B cell (primary cell): Measurements from ENCODE around the gene HOXA11. TPM values are rescaled to one million over a fixed set of nuclear protein-coding genes. Genes with fewer than 3 reads are reported as not detected.

Source experiments
- ATAC-seq: fragments of 200-7000 bp; cut with Tn5 transposase; one replicate; pipeline ENCODE4 v1.10.0; 2021; ENCODE audit warnings: low read depth, mild to moderate bottlenecking, moderate number of reproducible peaks, moderate library complexity
- CTCF ChIA-PET: fragments of 350-600 bp; sonication (Branson Sonifier 250); formaldehyde crosslinking; loops from one replicate; lab custom pipeline; 2021; ENCODE audit warnings: antibody characterized with exemption, inconsistent platforms; lab: Charles Lee
- POLR2A ChIA-PET: fragments of 350-600 bp; sonication (Branson Sonifier 250); formaldehyde crosslinking; loops from one replicate; lab custom pipeline; 2021; ENCODE audit warnings: antibody characterized with exemption; lab: Charles Lee
- DNase-seq: peaks from one replicate; pipeline ENCODE4 v3.0.0; 2013
- H2AFZ ChIP-seq: 2 replicates; pipeline ENCODE4 v1.6.1; 2012; ENCODE audit warnings: mild to moderate bottlenecking, low read depth, low read length; ENCODE audit not compliant: insufficient read depth, poor library complexity, severe bottlenecking
- H3K27ac ChIP-seq, 2 donors: 1 replicate in 1 of 2; 2 replicates in 1 of 2; pipeline ENCODE4 v1.5.1; 2012 to 2013; ENCODE audit warnings: low read length in 2 of 2, mild to moderate bottlenecking in 2 of 2, moderate library complexity in 1 of 2
- H3K27me3 ChIP-seq, 4 experiments: fragments of 200-600 bp in 1 of 4; sonication (generic) in 1 of 4; replicated peaks in 1 of 4; 1 replicate in 2 of 4; 2 replicates in 2 of 4; pipeline versions ENCODE4 v1.6.1 to v1.7.0; 2013 to 2016; ENCODE audit warnings: low read length in 3 of 4, mild to moderate bottlenecking in 2 of 4, mixed read lengths in 1 of 4, moderate library complexity in 1 of 4; ENCODE audit not compliant: insufficient read depth in 4 of 4, control insufficient read depth in 3 of 4; ENCODE audit errors: control extremely low read depth in 1 of 4
- H3K36me3 ChIP-seq, 2 experiments: replicated peaks in 1 of 2; 1 replicate in 1 of 2; 2 replicates in 1 of 2; pipeline versions ENCODE4 v1.6.1 to v1.7.1; 2013; ENCODE audit warnings: low read length in 1 of 2; ENCODE audit not compliant: insufficient read depth in 2 of 2, control insufficient read depth in 1 of 2; ENCODE audit errors: control extremely low read depth in 1 of 2, extremely low read depth in 1 of 2
- H3K4me1 ChIP-seq, 2 donors: fragments of 200-600 bp in 1 of 2; sonication (generic) in 1 of 2; 1 replicate in 1 of 2; 2 replicates in 1 of 2; pipeline versions ENCODE4 v1.5.1 to v1.6.1; 2013 to 2017; ENCODE audit warnings: low read length in 2 of 2; ENCODE audit not compliant: control insufficient read depth in 2 of 2, insufficient read depth in 2 of 2
- H3K4me2 ChIP-seq: replicated peaks from 2 replicates; pipeline ENCODE3; 2012; ENCODE audit warnings: mild to moderate bottlenecking, low read depth, low read length; ENCODE audit not compliant: poor library complexity, severe bottlenecking
- H3K4me3 ChIP-seq, 5 experiments: fragments of 200-600 bp in 1 of 5; sonication (generic) in 1 of 5; 1 replicate in 3 of 5; 2 replicates in 2 of 5; pipeline versions ENCODE4 v1.5.1 to v1.7.0; 2011 to 2016; ENCODE audit warnings: low read length in 4 of 5, mild to moderate bottlenecking in 4 of 5, low read depth in 2 of 5, control low read depth in 1 of 5, moderate library complexity in 1 of 5; ENCODE audit not compliant: insufficient read depth in 1 of 5; ENCODE audit errors: control extremely low read depth in 1 of 5, extremely low read depth in 1 of 5
- H3K79me2 ChIP-seq: fragments of 200-600 bp; sonication (generic); one replicate; pipeline ENCODE4 v1.6.0; 2016; ENCODE audit warnings: low read length; ENCODE audit not compliant: control insufficient read depth, insufficient read depth
- H3K9ac ChIP-seq: fragments of 200-600 bp; sonication (generic); 2 replicates; pipeline ENCODE4 v1.6.1; 2017; ENCODE audit warnings: mild to moderate bottlenecking, low read length, moderate library complexity
- H3K9me3 ChIP-seq, 3 donors: one replicate each; pipeline versions ENCODE4 v1.6.1 to v1.7.1; 2013; ENCODE audit warnings: low read length in 2 of 3; ENCODE audit not compliant: control insufficient read depth in 2 of 3, insufficient read depth in 1 of 3; ENCODE audit errors: control extremely low read depth in 1 of 3
- H4K20me1 ChIP-seq: 2 replicates; pipeline ENCODE4 v1.6.0; 2012; ENCODE audit warnings: mild to moderate bottlenecking, low read length; ENCODE audit not compliant: insufficient read depth, control insufficient read depth, poor library complexity, severe bottlenecking
- H3K27ac Mint-ChIP-seq: one replicate; pipeline ENCODE4 v1.8.0; 2021; ENCODE audit warnings: mixed read lengths
- H3K27me3 Mint-ChIP-seq: one replicate; pipeline ENCODE4 v1.8.0; 2021; ENCODE audit warnings: mixed read lengths
- H3K4me1 Mint-ChIP-seq: one replicate; pipeline ENCODE4 v1.8.0; 2021; ENCODE audit warnings: mixed read lengths
- H3K4me3 Mint-ChIP-seq: one replicate; pipeline ENCODE4 v1.8.0; 2021; ENCODE audit warnings: mixed read lengths
- H3K9me3 Mint-ChIP-seq: one replicate; pipeline ENCODE4 v1.8.0; 2022; ENCODE audit warnings: mixed read lengths; ENCODE audit not compliant: insufficient read depth
- CTCF ChIP-seq: fragments of 200-600 bp; IDR thresholded peaks from one replicate; pipeline ENCODE4 v1.8.0; 2022; ENCODE audit warnings: antibody characterized with exemption, mild to moderate bottlenecking
- EZH2 ChIP-seq: IDR thresholded peaks from 2 replicates; pipeline ENCODE4 v1.6.1; 2012; ENCODE audit warnings: borderline replicate concordance, low read depth, mild to moderate bottlenecking, moderate library complexity, low read length; ENCODE audit not compliant: insufficient read depth, poor library complexity, severe bottlenecking
- WGBS: methylation state at CpG from one replicate; pipeline ENCODE4 v1.1.5; 2013; ENCODE audit warnings: missing lambda C conversion rate; ENCODE audit not compliant: insufficient coverage; 5-methylcytosine and 5-hydroxymethylcytosine counted together
- intact Hi-C: fragments of 100-400 bp; cut with micrococcal nuclease; formaldehyde crosslinking; loops from one replicate; pipeline ENCODE4 v1.10.0; 2022
- polyA plus RNA-seq: library from polyadenylated mRNA; depleted of rRNA; stranded (reverse); fragments of >200 nt; gene quantifications from 2 replicates; pipeline ENCODE4 v1.2.3, GENCODE V29; 2012
- total RNA-seq, 2 donors: library from RNA; stranded (reverse); fragments of 120-200 nt in 1 of 2; gene quantifications; 1 replicate in 1 of 2; 2 replicates in 1 of 2; pipeline versions ENCODE4 v1.2.3 to v1.2.4, GENCODE V29; 2013 to 2022

The HOXA11 gene
- total and polyA plus RNA-seq, 2 donors (not counting 1 experiment from before 2014, with no cell fraction given): not detected

DNA sequence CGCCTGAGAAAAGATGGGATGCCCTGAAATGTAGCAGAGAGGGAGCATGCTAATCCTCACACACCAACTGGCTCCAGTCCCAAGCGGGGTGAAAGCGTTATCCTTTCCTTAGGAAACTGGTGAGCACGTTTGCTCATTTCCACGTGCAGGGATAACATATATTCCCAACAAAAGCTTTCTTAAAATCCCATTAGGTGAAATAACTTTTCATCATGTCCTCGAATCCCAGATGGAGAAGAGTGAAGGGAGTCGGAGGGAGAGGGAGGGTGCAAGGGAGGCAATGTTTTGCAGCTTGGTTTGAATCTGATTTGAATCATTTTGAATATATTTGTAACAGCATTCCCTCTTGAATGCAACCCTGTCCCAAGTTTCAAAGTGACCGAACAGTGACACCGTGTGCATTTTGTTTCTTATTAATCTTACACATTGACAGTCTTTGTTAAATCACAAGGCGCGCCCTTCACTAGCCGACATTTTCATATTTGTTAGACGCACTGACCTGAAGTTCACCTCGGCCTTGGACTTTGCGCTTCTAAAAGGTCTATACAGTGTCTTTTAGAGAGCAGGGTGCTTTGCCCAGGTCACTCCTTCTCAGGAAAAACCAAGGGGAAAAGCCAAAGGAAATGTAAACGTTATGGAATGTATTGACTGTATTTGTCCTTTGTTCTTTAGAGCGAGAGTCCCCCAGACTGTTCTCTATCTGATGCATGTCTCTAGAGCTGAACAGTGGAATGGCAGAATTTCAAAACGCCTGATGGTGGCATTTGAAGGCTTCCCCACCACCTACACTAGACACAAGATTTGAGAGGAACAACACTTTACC lies 51.4 kb downstream of the HOXA11 start:
- no peak overlapping the region for H3K27ac Mint-ChIP-seq
- Histone ChIP-seq H3K4me1 (no peaks in the 10 kb centered on the region), H4K20me1 (no peaks in the 10 kb centered on the region), H3K9me3 (peaks cover 0 to 13% (median 0%) of the 10 kb centered on the region in 3 donors), H3K27ac (no peak overlapping the region), H3K36me3 (no peaks in the 10 kb centered on the region), H3K9ac (no peak overlapping the region), H3K4me3 (no peak overlapping the region), H3K27me3 (peaks cover 0 to 29% (median 14%) of the 10 kb centered on the region in 4 experiments), H3K79me2 (no peaks in the 10 kb centered on the region), H2AFZ (no peak overlapping the region), H3K4me2 (no peak overlapping the region)
- ChIA-PET CTCF (no interaction called here), POLR2A (no interaction called here)
- ATAC-seq (no peak), DNase-seq (no peak)
- no peaks in the 10 kb centered on the region for H3K4me1 Mint-ChIP-seq
- H3K27me3 Mint-ChIP-seq: peaks cover 65% of the 10 kb centered on the region
- peaks cover 2% of the 10 kb centered on the region for H3K9me3 Mint-ChIP-seq
- TF ChIP-seq CTCF (no peak), EZH2 (no peak)
- 93% methylated on average over 11 of the region's 18 CpGs for WGBS
- no peak overlapping the region for H3K4me3 Mint-ChIP-seq
- intact Hi-C loops: no loop called here

DNA sequence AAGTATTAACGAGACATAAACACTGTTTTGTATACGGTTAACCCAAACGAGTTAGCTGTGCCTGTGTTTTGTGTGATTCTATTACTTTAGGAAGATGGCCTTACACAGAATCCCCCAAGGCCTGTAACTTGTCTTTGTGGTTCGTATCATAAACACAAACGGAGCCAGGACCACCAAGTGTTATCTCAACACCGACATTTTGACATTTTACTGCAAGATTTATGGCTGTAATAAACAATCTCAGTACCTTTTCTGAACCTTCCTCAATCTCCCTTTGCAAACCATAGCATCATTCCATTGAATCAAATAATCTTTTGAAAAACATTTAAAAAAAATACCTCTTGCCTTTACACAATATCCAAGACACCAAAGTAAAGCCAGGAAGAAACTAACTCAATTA lies 52.1 kb downstream of the HOXA11 start:
- H3K4me1 ChIP-seq: no peaks in the 10 kb centered on the region
- ChIA-PET CTCF (no interaction called here), POLR2A (no interaction called here)
- WGBS: 75% methylated on average over 3 of the region's 6 CpGs
- H3K9me3 ChIP-seq: peaks cover 0 to 13% (median 0%) of the 10 kb centered on the region in 3 donors
- intact Hi-C loops: no loop called here
- no peak overlapping the region for H3K4me2 ChIP-seq
- H3K79me2 ChIP-seq: no peaks in the 10 kb centered on the region
- H3K27me3 ChIP-seq: peaks cover 0 to 28% (median 16%) of the 10 kb centered on the region in 4 experiments
- ATAC-seq (no peak), DNase-seq (no peak)
- no peaks in the 10 kb centered on the region for H4K20me1 ChIP-seq
- Mint-ChIP-seq H3K4me3 (no peak overlapping the region), H3K27ac (no peak overlapping the region), H3K4me1 (no peaks in the 10 kb centered on the region), H3K27me3 (peaks cover 64% of the 10 kb centered on the region), H3K9me3 (peaks cover 2% of the 10 kb centered on the region)
- H3K9ac ChIP-seq: no peak overlapping the region
- H3K27ac ChIP-seq: no peak overlapping the region
- H3K4me3 ChIP-seq: no peak overlapping the region
- no peak overlapping the region for H2AFZ ChIP-seq
- no peak for TF ChIP-seq EZH2
- TF ChIP-seq CTCF: no peak
- H3K36me3 ChIP-seq: no peaks in the 10 kb centered on the region
